ENCODE results near the gene COBL.

The COBL gene

GRCh38 chr7:51274001-51274400 lies 42.6 kb downstream of the COBL start:
- DNase-seq (ENCODE audit: low read depth) = no peak

DNA sequence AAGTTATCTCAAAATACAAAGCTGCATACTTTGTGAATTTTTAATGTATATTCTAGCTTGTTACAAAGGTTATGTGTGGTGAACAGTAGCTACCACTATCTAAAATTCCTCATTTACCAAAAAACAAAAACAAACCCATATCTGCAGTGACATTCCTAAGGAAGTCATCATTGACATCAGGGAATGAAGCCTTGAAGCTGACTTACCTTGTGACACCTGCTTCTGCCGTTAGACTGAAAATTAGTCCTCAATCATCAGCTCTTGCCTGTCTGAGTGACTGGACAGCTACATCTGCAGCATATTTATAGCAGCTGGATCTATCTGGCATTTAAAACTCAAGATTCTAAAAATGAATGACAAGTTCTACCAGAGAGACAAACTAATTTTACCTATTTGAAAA lies 43.2 kb downstream of the COBL start:
- no peak for DNase-seq (ENCODE audit: low read depth)

DNA sequence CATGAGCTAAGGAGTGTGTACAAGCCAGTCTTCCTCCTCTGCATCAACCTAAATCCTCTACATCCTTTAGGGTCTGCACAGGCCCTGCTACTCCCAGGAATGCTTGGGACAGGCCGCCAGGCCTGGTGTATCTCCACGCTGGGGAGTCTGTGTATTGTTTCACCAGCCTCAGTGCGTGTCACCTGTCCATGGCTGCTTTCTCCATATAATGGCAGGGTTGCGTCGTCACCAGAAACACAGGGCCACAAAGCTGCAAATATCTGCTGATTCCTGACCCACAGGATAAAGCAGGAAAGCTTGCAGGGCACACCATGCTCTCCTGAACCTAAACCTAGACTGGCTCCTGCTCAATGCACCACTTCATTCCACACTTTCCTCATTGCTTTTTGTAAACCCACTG lies 45.6 kb downstream of the COBL start:
- DNase-seq (ENCODE audit: low read depth) = no peak

DNA sequence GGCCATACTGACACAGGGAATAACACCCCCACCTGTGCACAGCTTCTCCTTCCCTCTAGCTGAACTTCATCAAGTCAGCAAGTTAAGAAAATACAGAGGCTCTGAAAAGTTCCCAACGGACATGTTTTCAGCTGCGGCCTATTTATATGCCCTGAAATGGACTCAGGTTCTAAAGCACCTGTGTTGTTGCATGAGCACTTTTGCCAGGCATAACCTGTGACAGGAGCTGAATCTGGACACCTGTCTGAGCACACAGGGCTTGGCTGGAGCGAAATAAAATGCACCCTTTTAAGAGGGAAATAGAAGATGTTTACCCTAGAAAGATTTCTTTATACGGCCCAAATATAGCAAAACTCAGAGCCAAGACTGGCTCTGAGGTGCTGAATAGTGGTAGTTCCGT lies 46.7 kb downstream of the COBL start:
- no peak for DNase-seq (ENCODE audit: low read depth)

DNA sequence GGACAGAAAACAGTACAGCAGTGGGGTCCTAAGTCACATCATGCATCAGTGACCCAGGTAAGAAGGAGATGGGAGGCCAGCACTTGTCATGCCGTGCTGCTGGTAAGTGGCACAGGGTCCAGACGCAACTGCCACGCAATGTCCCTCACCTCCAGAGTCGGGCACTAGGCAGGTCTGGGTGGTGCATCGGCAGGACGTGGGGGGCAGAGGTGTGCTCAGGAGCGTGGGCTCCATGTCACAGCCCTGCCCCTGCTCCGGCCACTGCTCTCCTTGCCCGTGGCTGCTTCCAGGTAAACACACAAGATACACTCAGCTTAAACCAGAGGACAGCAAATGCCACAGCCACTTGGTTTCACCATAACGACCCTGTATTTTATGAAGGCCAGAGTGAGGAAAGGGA lies 47.3 kb downstream of the COBL start:
- no peak for DNase-seq (ENCODE audit: low read depth)

- no peak for DNase-seq (ENCODE audit: low read depth)
Observed at GRCh38 chr7:51268859-51269258, 47.8 kb downstream of the COBL start.

DNA sequence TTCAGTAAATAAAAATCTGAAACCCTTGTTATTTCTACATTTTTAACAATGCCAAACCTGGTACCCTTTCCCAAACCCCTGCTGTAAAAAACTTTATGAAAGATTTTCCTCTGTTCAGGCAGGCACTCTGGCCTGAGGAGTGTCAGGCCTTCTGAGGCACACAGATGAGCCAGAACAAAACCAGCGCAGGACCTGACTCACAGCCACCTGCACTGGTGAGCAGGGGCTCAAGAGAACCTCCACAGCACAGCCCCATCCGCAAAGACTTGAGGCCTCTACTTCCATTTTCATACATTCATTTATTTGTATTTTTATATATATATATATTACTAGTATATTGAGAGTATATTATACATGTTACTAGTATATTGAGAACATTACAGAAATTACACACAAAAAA lies 49.4 kb downstream of the COBL start:
- DNase-seq (ENCODE audit: low read depth) = no peak

DNA sequence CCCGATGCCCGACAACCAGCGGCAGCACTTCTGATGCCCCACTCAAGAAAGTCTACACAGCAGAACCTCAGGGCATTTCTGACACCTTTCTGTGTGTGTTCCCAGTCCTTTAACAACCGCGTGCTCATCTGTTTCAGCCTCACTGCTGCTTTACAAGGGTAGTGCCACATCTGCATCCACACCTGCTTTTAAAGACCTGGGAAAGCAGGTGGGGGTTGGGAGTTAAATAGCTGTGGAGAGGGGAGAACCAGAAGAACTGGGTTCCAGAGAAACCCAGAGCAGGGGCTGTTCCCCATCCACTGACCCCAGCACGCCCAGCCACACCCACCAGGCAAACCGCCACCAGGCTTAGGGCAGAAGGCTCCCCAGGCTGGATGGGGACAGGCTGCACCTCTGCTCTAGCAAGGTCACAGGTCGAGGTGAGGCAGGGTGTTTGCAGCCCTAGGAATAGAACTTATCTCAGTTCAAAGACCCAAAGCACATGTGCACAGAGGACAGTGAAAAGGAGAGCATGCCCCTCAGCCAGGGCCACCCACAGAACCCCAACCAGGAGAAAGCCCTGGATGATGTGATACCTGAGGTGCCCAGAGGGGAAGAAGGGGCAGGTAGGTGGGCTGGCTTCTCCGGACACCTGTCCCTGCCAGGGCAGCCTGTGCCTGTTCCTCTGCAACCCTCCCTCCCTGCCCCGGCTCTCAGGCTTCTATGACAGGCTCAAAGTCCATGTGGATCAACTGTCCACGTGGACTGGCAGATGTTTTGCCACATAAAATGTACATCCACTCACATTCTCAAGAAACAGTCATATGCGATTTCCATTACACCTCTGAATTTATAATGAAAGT lies 51.3 kb downstream of the COBL start:
- DNase-seq (ENCODE audit: low read depth) = no peak

- DNase-seq (ENCODE audit: low read depth) = no peak
Observed at GRCh38 chr7:51263631-51264484, 52.8 kb downstream of the COBL start.

GRCh38 chr7:51262796-51263531 lies 53.6 kb downstream of the COBL start:
- no peak for DNase-seq (ENCODE audit: low read depth)

DNA sequence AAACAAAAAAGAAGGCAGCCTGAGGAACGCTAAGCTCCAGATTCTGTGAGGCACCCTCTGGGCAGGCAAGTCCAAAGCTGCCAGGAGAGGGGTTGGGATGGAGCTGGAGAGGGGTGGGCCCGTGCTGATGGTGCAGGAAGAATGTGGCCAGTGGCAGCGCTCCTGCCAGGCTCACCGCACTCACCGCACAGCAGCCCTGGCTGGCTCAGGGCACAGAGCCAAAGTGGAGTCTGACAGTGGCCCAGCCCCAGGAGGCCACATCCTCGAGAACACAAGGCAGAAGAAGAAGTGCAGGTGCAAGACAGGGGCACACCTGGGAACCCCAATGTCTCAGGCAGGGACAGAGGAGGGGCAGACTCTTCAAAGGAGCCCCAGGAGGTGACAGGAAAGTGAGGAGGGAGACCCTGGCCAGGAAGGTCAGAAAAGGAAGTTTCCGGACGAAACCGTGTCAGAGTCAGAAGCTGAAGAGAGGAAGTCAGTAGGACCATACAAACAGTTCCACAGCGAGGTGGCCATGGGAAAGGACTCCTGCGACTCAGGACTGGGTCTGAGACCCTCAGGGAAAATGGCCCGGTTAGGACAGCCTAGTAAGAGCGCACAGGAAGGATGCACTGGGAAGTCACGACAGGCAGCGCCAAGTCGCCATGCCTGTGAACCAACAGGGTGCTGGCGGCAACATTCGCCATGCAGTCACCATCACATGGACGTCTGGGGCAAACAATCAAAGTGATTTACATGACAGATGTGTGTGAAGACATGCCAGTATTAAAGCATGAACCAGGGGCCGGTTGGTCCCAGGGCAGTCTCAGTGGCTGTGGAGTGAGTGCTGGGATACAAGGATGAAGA lies 54.4 kb downstream of the COBL start:
- no peak for DNase-seq (ENCODE audit: low read depth)

DNA sequence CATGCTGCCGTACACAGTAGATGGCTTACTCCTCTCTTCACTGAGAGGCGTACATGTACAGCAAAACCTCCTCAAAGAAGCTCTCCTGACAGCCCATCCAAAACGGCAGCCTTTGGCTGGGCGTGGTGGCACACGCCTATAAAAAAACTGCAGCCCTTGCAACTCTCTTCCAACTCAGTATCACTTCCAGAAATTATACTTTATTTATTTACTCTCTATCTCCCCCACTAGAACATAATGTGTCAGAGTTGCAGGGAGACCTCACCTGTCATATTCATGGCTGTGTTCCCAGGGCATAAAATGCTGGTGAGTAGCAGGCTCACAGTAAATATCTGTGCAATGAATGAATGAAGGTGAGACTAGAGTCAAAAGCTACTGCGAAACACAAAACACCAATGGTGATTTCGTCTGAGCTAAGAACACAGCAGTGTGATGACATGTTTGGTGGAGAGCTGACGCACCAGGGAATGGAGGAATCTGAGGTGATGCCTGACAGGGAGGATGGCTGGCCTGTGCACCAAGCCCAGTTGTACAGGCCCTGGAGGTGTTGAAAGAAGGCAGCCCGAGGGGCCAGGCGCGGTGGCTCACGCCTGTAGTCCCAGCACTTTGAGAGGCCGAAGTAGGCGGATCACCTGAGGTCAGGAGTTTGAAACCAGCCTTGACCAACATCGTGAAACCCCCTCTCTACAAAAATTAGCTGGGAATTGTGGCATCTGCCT lies 55.3 kb downstream of the COBL start:
- no peak for DNase-seq (ENCODE audit: low read depth)

DNA sequence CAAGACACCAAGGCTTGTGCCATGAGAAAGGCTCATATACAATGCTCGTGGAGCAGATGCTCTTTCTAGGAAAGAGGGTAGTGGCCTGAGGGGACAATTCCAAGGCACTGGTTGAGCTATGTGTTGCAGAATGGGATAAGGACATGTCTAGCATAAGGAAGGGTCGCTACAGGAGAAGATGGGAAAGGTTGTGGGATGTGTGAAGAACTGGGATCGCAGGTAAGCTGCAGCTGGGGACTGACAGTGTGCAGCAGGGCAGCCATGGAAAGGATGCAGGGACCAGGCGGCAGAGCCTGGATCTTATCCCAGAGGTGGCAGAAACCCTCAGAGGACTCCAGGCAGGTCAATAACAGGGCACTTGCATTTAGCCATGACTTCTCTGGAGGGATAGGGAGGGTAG lies 56.1 kb downstream of the COBL start:
- no peak for DNase-seq (ENCODE audit: low read depth)

DNA sequence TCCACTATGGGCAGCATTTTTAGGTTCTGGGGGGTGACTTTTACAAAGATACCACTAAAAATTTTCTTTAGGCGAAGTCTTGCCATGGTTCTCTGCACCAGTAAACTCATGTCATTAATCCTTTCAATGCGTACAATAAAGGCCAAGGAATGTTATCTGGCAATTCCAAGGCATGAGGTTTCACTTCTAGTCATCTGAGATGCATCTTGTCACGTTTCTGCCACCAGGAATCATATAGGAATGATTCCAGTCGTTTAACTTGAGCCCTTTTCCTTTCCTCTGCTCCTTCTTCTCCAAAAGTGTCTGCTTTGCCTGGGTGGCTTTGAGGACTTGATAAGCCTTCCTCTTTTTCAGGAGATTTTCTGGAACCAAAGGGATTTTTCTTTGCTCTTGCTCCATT lies 56.8 kb downstream of the COBL start:
- no peak for DNase-seq (ENCODE audit: low read depth)

- no peak for DNase-seq (ENCODE audit: low read depth)
Observed at GRCh38 chr7:51256916-51257315, 59.7 kb downstream of the COBL start.

GRCh38 chr7:51256209-51256781 lies 60.3 kb downstream of the COBL start:
- DNase-seq (ENCODE audit: low read depth) = no peak

GRCh38 chr7:51255536-51256208 lies 60.9 kb downstream of the COBL start:
- no peak for DNase-seq (ENCODE audit: low read depth)

DNA sequence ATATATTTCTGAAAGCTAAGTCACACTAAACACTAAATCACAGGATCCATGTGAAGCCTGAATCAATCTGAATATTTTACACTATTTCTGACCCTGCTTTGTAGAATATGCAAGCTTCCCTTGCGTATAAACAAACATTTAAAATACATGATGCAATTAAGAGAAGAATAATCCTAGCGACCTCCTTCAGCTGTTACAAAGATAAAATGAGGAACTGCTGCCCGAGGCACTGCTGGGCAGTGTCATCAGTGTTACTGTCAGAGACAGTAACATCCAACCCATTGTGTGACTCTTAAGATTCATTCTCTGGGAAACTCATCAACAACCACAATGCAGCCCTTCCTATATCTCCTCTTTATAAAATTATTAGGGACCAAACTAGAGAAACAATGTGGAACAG lies 61.6 kb downstream of the COBL start:
- no peak for DNase-seq (ENCODE audit: low read depth)

- no peak for DNase-seq (ENCODE audit: low read depth)
Observed at GRCh38 chr7:51253157-51253556, 63.5 kb downstream of the COBL start.

GRCh38 chr7:51251290-51251689 lies 65.3 kb downstream of the COBL start:
- no peak for DNase-seq (ENCODE audit: low read depth)
